Measurements from ENCODE around the gene COL16A1. TPM values are rescaled to one million over a fixed set of nuclear protein-coding genes. Genes with fewer than 3 reads are reported as not detected.

Gene COL16A1
- total RNA-seq, 1 donor = 86.4 TPM

GRCh38 chr1:31632649-31633048 is 71.2 kb downstream of the COL16A1 start:
- TF ChIP-seq, protein P1, sequence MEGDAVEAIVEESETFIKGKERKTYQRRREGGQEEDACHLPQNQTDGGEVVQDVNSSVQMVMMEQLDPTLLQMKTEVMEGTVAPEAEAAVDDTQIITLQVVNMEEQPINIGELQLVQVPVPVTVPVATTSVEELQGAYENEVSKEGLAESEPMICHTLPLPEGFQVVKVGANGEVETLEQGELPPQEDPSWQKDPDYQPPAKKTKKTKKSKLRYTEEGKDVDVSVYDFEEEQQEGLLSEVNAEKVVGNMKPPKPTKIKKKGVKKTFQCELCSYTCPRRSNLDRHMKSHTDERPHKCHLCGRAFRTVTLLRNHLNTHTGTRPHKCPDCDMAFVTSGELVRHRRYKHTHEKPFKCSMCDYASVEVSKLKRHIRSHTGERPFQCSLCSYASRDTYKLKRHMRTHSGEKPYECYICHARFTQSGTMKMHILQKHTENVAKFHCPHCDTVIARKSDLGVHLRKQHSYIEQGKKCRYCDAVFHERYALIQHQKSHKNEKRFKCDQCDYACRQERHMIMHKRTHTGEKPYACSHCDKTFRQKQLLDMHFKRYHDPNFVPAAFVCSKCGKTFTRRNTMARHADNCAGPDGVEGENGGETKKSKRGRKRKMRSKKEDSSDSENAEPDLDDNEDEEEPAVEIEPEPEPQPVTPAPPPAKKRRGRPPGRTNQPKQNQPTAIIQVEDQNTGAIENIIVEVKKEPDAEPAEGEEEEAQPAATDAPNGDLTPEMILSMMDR (IDR thresholded peaks at IDR 0.05; ENCODE audit: insufficient read depth, low read depth, low read length) = no peak
- no peak for DNase-seq (ENCODE audit: low read depth)
- H3K4me3 ChIP-seq (ENCODE audit: low read depth, low read length) = no peak overlapping the region

DNA sequence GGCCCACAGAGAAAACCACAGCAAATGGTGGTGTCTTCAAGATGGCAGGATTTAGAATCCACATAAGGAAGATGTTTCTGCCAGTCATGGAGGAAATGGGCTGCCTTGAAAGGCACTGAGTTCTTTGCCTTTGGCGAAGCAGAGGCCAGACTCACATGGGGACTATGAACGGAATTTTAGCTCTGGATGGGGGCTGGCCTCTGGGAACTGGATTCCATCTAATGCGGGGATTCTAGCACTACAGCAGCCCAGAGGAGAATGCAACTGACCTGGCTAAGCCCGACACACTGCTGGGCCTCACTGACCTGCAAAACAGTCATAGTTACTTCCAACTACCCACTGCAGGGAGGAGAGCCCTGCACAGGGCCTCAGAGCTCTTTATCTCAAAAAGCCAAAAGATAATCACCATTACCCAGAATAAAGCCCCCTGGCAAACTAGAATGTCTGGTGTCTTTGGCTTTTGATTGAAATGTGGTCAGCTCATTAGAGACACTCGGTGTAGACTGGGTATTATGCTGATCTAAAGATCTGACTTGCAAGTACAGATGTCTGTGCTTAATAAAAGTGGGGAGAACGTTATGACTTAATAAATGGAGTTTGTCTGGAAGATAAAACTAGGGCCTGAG is 74.8 kb downstream of the COL16A1 start:
- DNase-seq (ENCODE audit: low read depth) = no peak
- TF ChIP-seq, protein P1 (IDR thresholded peaks at IDR 0.05; ENCODE audit: insufficient read depth, low read depth, low read length) = no peak
- H3K4me3 ChIP-seq (ENCODE audit: low read depth, low read length) = no peak overlapping the region

DNA sequence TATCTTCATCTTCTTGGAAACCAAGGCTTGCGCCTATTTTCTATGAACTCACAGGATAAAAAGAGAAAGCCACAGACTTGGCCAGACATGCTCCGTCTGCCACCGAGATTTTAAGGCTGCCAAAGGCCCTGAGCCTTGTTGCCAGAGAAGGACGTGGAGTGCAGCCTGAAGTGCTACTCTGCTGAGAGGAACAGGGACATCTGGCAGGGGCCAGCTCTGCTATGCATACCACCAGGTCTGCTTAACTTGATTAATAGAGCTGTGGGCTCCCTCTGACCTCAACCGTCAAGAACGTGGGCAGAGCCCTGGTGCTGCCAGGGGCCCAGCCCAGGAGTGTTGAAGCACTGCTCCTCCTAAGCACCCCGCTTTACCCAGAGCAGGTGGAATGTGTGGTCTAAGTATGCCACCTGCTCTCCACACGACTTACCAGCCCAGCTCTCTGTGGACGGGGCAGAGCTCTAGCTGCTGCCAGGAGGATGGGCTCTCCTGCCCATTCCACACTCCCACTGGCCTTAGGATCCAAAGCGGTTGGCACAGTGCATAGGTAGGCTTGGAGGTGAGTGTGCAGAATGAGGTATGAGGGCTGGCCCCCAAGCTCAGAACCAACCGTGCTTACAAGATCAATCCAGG is 75.8 kb downstream of the COL16A1 start:
- no peak for DNase-seq (ENCODE audit: low read depth)
- TF ChIP-seq, protein P1 (IDR thresholded peaks at IDR 0.05; ENCODE audit: insufficient read depth, low read depth, low read length) = no peak
- H3K4me3 ChIP-seq (ENCODE audit: low read depth, low read length) = no peak overlapping the region

DNA sequence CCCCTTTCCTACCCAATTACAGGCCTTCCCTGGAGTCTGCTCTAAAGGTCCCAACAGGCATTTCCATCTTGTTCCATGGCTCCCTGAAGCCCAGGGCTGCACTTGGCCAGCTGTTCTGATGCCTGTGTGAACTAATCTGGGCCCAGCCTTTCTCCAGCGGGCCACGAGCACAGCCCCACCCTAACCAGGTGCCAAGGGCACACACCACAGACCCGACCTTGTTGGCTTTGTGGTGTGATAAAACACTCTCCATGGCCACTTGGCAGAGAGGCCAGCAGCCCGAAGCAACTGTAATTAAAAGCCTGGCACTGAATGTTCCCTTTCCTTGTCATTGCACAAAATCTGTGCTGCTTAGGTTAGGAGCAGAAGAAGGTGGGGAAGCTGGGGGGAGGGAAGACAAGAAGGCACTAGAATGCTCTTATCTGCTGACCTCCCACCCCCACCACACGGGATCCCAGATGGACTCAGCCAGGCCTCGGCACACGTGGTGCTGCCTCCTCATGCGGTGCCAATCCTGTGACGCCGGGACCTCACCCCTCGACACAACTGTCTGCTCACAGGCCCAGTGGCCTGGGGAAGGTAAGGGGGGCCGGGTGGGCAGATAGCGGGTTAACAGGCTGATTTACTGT is 76.4 kb downstream of the COL16A1 start:
- peak; percentile 76 for DNase-seq (ENCODE audit: low read depth)
- TF ChIP-seq, protein P1 (IDR thresholded peaks at IDR 0.05; ENCODE audit: insufficient read depth, low read depth, low read length) = no peak
- no peak overlapping the region for H3K4me3 ChIP-seq (ENCODE audit: low read depth, low read length)

DNA sequence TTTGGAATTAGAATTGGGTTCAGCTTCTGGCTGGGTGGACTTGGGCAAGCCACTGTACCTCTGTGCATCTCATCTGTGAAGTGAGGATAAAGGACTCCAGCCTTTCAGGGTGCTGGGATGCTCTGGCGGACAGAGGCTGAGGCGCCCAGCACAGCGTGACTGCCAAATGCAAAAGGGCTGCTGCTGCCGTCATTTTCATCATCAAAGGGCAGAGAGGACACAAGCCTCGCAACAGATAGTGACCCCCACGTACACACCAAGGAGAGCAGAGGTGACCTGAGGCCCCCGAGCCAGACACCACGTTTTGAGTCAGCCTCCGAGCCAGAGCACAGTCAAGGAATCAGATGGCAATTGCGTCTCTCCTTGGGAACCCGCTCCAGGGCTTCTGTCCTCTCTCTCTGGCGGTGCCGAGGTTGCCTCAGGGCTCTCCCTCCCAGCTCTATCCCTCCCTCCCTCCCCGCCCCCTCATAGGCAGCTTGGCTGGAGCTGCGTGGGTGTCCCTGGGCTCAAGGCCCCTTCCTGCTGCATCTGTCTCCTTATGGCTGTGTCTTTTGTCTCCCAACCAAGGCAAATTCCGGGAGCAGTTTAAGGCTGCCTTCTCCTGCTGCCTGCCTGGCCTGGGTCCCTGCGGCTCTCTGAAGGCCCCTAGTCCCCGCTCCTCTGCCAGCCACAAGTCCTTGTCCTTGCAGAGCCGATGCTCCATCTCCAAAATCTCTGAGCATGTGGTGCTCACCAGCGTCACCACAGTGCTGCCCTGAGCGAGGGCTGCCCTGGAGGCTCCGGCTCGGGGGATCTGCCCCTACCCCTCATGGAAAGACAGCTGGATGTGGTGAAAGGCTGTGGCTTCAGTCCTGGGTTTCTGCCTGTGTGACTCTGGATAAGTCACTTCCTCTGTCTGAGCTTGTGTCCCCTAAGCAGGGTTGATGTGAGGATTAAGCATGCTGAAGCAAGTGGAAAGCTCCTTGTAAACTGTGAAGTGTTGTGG is 77.3 kb downstream of the COL16A1 start:
- TF ChIP-seq, protein P1 (IDR thresholded peaks at IDR 0.05; ENCODE audit: insufficient read depth, low read depth, low read length) = no peak
- DNase-seq (ENCODE audit: low read depth) = peak; percentile 79
- H3K4me3 ChIP-seq (ENCODE audit: low read depth, low read length) = no peak overlapping the region

GRCh38 chr1:31625561-31626222 is 78.1 kb downstream of the COL16A1 start:
- no peak overlapping the region for H3K4me3 ChIP-seq (ENCODE audit: low read depth, low read length)
- peak; percentile 80 for DNase-seq (ENCODE audit: low read depth)
- TF ChIP-seq, protein P1 (IDR thresholded peaks at IDR 0.05; ENCODE audit: insufficient read depth, low read depth, low read length) = no peak

All from fibroblast of villous mesenchyme (primary cell).